GM19025 (cell line): ENCODE measurements around the gene SIRT7.
A peak's percentile ranks its signal among the peaks of the same experiment; 100 is the strongest.

ENCODE experiments used
- ATAC-seq: cut with Tn5 transposase; IDR thresholded peaks from one replicate; pipeline ENCODE4 v1.9.1; 2021; ENCODE audit warnings: mild to moderate bottlenecking, low read depth, moderate library complexity; ENCODE audit not compliant: unreplicated experiment

The SIRT7 gene

DNA sequence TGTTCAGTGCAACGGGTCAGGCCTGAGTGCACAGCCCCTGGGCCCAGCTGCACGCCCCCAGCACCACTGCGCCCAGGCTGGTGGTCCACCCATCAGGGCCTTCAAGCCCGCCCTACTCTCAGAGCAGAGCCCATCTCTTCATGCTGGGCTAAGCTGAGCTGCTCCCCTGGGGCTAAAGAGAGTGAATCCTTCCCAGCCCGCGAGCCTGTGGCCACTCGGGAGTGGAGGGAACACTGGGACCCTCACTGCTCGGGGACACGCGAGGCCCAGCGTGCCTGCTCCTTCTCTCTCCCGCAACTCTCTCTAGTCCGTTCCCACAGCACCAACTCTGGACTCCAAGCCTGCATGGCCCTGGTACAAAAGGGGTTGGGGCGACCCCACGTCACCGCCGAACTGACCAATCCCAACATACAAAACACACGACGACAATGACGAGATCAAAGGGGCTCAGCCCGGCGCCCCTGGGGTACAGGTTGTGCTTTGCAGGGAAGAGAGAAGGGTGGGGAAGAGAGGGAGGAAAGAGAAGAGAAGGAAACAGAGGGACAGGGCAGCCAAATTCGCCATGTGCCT lies 4.1 kb upstream of the SIRT7 start:
- no peak for ATAC-seq

DNA sequence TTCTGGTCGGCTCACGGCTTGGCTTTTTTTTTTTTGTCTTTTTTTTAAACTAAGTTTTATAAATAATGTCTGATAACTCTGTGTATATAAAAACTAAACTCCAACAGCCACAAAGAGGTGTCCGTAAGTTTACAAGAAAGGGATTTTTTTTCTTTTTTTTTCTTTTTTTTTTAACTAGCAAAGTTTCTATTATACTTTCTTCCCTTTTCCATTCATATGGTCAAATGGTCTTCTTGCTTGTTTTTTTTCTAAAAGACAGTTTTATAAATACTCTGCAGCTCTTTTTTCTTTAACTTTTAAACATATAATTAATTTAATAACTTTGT lies 3.5 kb upstream of the SIRT7 start:
- no peak for ATAC-seq

DNA sequence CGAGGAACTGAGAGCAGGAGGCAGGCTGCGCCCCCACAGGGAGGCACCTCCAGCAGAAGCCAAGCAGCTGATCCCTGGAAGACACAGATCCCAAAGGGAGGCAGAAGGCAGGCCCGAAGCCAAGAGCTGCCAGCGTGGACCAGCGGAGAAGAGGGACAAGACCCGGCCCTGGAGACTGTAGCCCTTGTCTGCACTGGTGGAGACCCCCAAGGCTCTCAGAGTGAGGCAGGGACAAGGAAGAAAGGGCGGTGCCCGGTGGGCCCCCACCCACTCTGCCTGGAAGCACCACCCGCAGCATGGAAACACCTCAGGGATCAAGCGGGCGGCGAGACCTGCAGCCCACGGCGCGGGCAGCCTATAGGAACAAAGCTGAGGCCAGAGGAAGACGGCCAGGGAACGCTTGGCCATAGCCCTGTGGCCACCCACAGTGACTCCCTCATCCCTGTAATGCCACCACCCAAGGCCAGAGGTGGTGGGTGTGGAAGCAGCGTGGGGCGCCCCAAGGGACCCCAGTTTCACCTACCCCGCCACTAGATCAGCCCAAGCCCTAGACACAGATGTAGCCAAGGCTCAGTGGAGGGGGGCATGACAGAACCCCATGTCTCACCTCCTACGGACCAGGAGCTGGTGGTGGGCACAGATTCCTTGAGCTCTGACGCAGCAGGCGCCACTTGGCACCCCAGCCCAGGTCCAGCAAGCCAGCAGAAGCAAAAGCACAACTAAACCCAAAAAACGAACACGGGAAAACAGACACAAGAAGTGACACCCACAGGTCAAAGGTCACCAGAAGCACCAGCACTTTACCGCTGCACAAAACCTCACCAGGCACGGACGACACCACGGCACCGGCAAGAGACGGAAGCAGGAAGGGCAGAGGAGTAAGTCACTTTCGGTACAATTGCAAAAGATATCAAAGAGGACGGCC lies 2.9 kb upstream of the SIRT7 start:
- ATAC-seq, result no peak

DNA sequence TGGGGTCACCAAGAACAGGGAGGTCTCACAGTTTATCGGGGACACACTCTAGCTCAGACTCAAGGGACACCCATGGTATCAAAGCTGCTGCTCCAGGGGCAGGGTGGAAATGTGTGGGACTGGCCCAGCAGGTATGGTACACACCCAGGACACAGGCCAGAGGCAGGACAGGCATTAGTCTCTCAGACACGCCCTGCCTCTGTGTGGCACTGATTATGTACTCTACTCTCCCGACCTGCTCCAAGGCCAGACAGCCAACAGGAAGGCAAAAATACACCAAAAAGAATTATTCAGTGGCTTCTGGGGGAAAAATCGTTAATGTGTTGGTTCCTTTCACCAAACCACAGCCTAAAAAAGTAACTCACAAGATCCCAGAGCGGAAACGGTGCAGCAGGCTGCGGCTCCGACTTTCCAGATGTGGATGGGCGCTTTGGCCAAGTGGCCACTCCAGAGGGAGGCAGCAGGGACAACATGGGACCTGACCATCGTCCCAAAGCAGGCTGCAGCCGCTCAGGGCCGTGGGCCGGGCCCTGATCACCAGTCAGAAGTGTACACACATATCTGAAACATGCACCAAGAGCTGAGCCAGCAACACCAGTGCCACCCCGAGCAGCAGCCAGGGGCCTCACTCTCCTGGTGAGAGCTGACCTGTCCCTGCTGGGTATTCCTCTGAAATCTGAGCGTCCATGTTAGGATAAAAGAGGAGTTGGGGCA lies 1.0 kb upstream of the SIRT7 start:
- ATAC-seq, result no peak

DNA sequence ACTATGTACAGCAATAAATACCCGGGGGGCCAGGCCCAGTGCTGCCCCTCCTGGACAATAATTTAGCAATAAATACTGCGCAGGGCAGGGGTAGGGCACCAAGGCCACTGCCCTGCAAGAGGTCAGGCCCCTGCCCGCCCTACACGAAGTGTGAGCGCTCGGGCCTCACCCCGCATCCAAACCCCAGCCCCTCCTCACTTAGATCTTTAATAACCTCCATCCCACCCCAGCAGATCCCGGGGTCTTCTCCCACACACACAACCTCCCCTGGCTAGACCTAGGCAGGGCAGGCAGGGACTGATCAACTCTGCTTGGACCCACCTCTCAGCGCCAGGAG lies 325 bp upstream of the SIRT7 start:
- ATAC-seq, result peak; percentile 24

DNA sequence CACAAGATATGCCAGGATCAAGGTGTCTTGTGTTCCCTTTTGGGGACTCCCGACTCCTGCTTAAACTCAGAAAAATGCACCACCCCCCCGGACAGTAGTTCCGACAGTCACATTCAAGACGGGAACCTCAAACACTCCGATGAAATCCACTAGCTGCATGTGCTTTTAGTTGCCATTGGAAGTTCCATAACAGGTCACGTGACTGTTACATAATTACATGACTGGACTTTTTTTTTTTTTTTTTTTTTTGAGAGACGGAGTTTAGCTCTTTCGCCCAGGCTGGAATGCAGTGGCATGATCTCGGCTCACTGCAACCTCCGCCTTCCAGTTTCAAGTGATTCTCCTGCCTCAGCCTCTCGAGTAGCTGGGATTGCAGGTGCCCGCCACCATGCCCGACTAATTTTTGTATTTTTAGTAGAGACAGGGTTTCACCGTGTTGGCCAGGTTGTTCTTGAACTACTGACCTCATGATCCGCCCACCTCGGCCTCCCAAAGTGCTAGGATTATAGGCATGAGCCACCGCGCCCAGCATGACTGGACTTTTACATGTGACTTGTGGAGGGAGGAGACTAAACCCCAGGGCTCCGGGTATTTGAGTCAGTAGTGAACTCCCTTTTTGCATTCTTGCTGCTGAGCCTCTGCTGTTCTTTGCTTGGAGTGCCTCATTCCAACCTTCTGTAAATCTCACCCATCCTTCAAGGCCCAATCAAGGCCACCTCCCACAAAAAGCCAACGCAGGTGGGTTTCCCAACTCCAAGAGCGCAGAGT lies 1.6 kb downstream of the SIRT7 start:
- ATAC-seq, result no peak

DNA sequence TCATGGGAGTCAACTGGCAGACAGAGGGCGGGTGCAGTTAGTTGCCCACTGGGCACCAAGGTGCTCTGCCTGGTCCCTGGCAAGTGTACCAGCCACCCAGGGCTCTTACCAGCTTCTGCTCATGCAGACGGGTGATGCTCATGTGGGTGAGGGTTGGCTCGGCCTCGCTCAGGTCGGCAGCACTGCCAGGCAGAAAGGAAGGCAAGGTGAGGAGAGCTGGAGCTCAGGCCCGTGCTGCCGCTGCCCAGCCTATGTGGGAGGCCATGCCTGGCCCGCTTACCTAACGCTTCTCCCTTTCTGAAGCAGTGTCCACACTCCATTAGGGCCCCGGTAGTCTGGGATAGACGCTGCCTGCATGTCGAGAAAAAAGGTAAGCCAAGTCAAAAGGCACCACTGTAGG lies 2.6 kb downstream of the SIRT7 start:
- ATAC-seq, result no peak

DNA sequence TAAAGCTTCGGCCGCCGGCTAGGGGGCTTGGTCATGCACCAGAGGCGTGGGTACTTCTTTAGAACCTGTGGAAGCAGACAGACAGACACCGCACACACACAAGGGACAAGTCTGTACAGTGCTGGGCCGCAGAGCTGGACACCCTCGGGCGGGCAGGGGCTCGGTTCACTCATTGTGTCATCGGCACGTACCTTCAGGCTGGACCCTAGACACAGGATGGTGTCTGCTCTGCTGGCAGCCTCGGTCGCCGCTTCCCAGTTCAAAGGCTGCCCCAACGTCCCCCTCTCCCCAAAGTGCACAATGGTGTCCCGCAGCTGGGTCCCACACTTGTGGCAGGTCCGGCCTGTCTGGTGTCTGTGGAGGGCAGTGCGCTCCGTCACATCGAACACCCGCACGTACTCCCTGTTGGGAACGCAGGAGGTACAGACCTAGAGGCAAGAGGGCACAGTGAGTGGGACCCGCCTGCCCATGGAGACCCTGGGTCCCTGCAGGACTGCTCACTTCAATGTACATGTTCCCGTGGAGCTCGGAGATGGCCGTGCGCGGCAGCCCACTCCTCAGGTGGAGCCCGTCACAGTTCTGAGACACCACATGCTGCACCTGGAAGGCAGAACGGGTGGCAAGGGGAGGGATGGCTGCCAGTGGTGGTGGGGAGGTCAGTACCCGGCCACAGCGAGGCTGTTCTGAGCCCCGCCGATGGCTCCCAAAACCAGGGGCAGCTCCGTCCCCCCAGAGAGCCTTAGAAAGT lies 3.7 kb downstream of the SIRT7 start:
- ATAC-seq, result no peak

DNA sequence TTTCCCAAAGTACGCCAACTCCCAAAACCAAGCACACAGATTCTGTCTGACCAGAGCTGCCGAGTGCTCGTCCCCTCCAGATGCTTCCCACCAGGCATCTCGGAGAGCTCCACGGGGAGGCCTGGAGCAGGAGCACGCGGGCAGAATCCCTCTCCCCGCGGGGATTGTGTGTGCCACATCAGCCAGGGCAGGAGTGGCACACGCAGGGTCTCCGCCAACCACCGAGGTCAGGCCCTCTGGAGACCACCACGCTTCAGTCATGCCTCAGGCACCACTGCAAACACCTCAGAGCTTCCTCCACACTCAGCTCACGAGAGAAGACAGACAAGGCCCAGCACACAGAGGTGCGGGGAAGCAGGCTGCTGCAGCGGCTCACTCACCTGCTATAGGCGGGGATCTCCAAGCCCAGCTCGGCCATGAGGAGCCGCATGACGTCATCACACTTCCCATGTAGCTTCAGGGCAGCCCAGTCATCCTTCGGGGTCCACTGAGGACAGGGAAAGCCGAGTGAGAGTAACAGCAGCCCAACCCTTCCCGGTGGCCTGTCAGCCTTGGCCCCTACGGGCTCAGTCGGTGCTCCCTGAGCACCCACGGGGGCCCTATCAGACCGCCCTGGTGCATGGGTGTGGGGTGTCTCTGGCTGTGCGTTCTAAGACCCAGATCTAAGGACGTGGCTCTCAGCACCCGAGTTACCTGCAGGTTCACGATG lies 4.4 kb downstream of the SIRT7 start:
- ATAC-seq, result no peak

DNA sequence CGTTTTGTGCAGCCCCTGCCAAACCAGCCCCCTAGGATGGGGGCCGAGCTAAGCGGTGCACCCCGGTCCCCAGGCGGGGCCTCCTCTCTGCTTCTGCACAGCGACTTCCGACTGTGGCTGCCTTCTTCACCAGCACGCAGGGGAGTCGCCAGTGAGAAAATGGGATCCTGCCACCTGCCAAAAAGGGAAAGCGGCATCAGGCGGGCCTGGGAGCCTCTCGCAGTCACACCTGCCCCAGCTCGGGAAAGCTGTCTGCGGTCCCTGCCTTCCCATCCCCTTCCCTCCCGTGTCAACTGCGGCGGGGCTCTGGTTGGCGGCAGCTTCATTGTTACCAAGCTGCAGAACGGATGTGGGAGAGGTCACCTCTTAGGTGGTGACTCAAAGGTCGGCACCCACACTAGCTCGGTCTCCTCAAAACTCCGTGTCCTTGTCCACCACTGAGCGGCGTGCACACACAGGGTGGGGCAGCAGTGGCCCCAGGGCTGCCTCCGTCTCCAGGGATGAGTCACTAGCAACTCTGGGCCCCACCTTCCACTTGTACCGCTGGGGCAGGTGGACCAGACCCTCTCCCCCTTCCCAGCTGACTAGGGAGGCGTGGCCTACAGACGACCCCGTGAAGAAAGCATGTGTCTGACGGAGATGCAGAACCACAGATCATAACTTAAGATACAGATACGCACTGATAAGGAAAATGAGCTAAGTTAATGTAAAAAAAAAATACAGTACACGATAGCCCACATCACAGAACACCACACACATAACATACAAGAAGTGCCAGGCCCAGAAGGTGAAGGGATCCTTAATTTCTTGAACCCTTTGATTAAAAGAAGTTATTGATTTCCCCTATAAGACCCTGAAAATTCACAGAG lies 5.3 kb downstream of the SIRT7 start:
- ATAC-seq, result no peak

DNA sequence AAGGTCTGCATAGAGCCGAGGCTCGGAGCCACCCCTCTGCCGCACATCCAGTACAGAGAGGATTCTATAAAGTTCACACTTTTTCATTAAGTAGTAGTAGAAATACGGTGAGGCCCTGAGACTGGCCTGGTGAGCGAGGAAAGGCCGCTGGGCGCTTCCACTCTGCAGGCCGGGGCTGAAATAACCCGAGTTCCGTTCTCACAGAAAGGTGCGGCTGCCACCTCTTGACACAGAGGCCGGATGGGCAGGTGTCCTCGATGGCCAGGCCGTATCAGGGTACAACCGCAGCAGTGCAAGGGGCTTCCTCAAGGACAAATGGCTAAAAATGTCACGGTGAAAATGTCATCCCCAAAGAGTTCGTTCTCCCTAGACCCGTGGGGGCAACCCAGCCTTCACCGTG lies 6.0 kb downstream of the SIRT7 start:
- no peak for ATAC-seq

DNA sequence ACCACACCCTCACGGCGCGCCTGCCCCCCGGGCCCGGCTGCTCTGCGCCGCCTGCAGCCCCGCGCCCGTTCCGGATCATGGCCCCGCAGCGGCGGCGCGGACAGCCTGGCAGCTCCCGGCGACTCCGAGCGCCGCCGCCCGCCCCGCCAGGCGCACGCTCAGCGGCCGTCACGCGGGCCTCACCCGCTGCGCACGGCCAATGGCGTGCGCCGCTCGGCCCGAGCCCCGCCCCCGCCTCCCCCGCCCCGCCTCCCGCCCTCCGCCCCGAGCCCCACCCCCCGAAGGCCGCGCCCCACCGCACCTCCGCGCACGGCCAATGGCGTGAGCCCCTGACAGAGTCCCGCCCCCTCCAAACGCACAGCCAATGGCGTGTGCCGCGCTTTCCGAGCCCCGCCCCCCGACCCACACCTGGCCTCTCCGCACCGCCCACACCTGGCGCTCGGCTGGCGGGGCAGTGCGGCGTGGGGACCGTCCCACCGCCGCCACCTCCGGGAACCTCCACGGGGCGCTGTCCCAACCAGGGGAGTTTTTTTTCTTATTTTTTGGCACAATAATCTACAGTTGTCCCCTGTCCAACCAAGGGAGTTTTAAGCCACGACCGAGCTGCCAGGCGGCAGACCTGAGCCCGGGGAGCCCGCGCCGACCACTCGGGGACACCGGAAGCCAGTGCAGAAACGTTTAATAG lies 6.6 kb downstream of the SIRT7 start, which contains the start of gene PCYT2:
TSS of gene PCYT2 (minus strand) at position 123 of the 685 bp plus-strand sequence. CDS start at position 79, 44 bp downstream.
- ATAC-seq, result peak; percentile 65

DNA sequence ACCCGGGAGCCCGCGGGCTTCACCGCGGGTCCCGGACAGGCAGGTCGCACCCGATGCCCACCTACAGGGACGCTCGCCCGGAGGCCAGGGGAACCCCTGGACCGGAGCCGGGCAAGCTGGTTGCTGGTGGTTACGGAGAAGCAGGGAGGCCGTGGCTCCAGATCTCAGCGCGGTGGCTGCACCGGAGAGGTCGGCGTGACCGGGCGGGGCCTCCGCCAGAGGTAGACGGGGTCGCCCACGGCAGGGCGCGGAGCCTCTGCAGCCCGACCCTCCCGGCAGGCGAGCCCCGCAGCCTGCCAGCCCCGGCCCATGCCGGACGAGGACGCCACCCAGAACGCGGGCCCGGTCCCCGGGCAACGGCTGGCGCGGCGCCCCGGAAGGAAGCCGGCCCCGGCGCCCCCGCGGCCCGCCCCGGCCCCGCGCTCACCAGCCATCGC lies 7.1 kb downstream of the SIRT7 start:
- peak; percentile 40 for ATAC-seq

DNA sequence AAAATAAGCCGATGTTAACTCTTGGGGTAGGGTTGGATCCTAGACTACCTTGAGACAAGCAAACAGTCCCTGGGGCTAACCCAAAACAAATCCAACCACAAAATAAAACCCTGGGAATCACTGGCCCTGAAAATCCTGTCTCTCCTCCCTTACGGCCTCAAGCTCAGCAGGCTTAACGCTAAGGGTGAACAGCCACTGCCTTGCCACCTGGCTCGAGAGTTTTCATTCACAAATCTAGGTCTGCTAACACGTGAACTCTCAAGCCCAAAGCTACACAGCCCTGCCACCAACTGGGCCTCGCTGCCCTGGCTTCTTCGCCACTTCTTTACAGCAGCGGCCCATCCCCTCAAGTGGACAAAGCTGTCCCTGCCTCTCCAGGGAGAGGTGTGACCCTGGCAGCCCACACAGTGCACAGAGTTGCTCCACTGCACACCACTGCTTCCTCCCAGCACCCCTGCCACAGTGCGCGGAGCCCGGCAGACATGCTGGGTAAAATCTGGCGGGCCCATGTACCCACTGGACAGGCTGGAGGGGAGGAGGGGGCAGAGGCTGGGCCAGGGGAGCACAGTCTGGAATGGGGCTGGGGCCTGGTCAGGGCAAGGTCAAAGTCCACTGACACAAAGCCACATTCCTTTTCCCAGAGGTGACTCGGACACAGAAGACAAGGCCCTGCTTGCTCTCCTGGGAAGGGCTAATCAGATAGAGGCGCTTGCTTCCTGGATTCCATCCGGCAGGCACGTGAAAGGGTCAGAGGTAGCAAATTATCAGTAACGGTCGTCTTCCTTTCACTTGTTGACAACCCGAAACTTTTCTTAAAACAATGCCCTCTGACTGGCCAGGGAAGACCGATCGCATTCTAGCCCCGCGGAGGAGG lies 7.8 kb downstream of the SIRT7 start:
- ATAC-seq, result no peak

DNA sequence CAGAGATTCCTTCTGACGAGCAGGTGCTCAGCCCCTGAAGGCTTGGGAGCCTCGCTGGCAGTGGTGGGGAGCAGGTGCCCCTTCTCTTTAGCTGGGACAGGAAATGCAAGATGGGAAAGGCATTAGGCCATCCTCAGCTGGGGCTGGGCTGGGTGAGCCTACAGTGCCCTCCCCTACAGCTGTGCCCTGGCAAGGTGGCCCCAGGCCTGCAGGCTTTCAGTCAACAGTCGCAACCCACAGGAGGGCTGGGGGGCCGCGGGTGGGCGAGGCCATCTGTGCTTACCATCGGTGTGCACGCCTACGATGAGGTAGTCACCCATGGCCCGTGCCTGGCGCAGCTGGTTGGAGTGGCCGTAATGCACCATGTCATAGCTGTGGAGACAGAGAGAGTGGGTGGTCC lies 8.7 kb downstream of the SIRT7 start:
- ATAC-seq, result no peak

DNA sequence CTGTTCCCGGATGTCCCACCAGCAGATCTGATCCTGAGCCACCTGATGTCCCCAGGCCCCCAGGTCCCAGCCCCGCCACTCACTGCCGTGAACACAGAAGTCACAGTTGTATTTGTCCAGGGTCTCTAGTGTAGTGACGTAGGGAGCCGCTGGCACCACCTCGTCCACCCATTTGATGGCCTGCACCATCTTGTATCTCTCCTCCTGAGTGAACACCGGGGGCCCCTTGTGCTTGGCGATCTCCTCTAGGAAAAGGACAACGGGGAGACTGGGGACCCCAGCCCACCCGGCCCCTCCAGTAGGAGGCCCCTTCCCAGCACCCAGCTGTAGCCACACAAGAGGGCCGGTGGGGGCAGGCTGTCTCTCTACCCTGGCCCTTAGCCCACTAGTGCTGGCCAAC lies 9.2 kb downstream of the SIRT7 start:
- no peak for ATAC-seq
